HepG2 (cell line): ENCODE results near the gene STK24. TPM values are rescaled to one million over a fixed set of nuclear protein-coding genes. Genes with fewer than 3 reads are reported as not detected.

Source experiments
- ATAC-seq: fragments of 200-7000 bp; cut with Tn5 transposase; 3 replicates; pipeline ENCODE4 v1.9.1; 2020; ENCODE audit warnings: mild to moderate bottlenecking, moderate library complexity
- BruUV-seq: library from RNA; stranded (reverse); fragments of 400-500 nt; replicated peaks from 2 replicates; lab custom pipeline; 2021; lab: Mats Ljungman, UMichigan
- CTCF ChIA-PET: fragments of 300-600 bp; formaldehyde crosslinking; extraction: SDS; loops from one replicate; lab custom pipeline; 2021; ENCODE audit warnings: low total read pairs, inconsistent platforms, low intra/inter-chr PET ratio; lab: Yijun Ruan, JAX
- POLR2A ChIA-PET: fragments of 350-600 bp; sonication (Branson Sonifier 250); formaldehyde crosslinking; loops from one replicate; lab custom pipeline; 2020; ENCODE audit warnings: antibody characterized with exemption, inconsistent platforms; lab: Yijun Ruan, JAX
- DNase-seq: peaks from one replicate; pipeline ENCODE4 v3.0.0-alpha.2; 2015; ENCODE audit warnings: low spot score
- FAIRE-seq: peaks from 3 replicates; lab custom pipeline; 2011; peaks lifted over from hg19 to GRCh38; lab: Jason Lieb, UNC
- H2AFZ ChIP-seq: one replicate; pipeline ENCODE4 v1.6.1; 2011; ENCODE audit warnings: low read length, inconsistent platforms
- H3K27ac ChIP-seq: fragments of 300-600 bp; 3 replicates; pipeline ENCODE4 v1.8.0; 2011; ENCODE audit warnings: mixed run types, mild to moderate bottlenecking, mixed read lengths, low read length, inconsistent platforms; ENCODE audit not compliant: insufficient read depth; ENCODE audit errors: extremely low read length
- H3K27me3 ChIP-seq, 2 experiments: fragments of 200-600 bp in 1 of 2; 2 replicates in 1 of 2; 3 replicates in 1 of 2; pipeline versions ENCODE4 v1.6.0 to v1.8.0; 2011; ENCODE audit warnings: low read length in 2 of 2, mild to moderate bottlenecking in 2 of 2, moderate library complexity in 2 of 2, inconsistent platforms in 1 of 2; ENCODE audit not compliant: insufficient read depth in 2 of 2, control insufficient read depth in 1 of 2
- H3K36me3 ChIP-seq, 2 experiments: fragments of 200-600 bp in 1 of 2; replicated peaks in 1 of 2; 2 replicates in 1 of 2; 3 replicates in 1 of 2; pipeline versions ENCODE4 v1.5.1 to v1.8.0; 2011; ENCODE audit warnings: low read length in 2 of 2, inconsistent platforms in 1 of 2; ENCODE audit not compliant: insufficient read depth in 2 of 2, control insufficient read depth in 1 of 2
- H3K4me1 ChIP-seq: 2 replicates; pipeline ENCODE4 v1.5.1; 2012; ENCODE audit warnings: low read length, inconsistent platforms; ENCODE audit not compliant: insufficient read depth
- H3K4me2 ChIP-seq: 2 replicates; pipeline ENCODE4 v1.6.0; 2011; ENCODE audit warnings: low read depth, low read length, inconsistent platforms
- H3K4me3 ChIP-seq, 3 experiments: fragments of 200-600 bp in 1 of 3; sonication (generic), shearing (Covaris generic) in 1 of 3; replicated peaks in 1 of 3; 2 replicates each; pipeline ENCODE4 v1.5.1; 2011 to 2016; ENCODE audit warnings: low read length in 3 of 3, inconsistent platforms in 2 of 3, low read depth in 2 of 3, mild to moderate bottlenecking in 2 of 3, control low read depth in 1 of 3, mixed read lengths in 1 of 3; ENCODE audit not compliant: insufficient read depth in 1 of 3
- H3K79me2 ChIP-seq: one replicate; pipeline ENCODE4 v1.6.1; 2011; ENCODE audit warnings: low read length, inconsistent platforms; ENCODE audit not compliant: insufficient read depth
- H3K9ac ChIP-seq: 2 replicates; pipeline ENCODE4 v1.6.0; 2011; ENCODE audit warnings: mild to moderate bottlenecking, low read depth, low read length, inconsistent platforms; ENCODE audit not compliant: insufficient read depth
- H3K9me3 ChIP-seq: 2 replicates; pipeline ENCODE4 v1.5.1; 2012; ENCODE audit warnings: mild to moderate bottlenecking, low read length
- H4K20me1 ChIP-seq: 2 replicates; pipeline ENCODE4 v1.6.0; 2011; ENCODE audit warnings: inconsistent platforms, mild to moderate bottlenecking, low read length, moderate library complexity; ENCODE audit not compliant: insufficient read depth
- AGO2 ChIP-seq: fragments of 200-400 bp; formaldehyde crosslinking; optimal IDR thresholded peaks from 2 replicates; pipeline ENCODE3; 2017; ENCODE audit warnings: mild to moderate bottlenecking, low read depth, low read length, moderate library complexity
- CEBPZ ChIP-seq: IDR thresholded peaks from 2 replicates; pipeline ENCODE4 v1.6.1; 2012; ENCODE audit warnings: low read length, improper control_type of control experiment
- EZH2 ChIP-seq: conservative IDR thresholded peaks from 2 replicates; pipeline ENCODE4 v1.6.1; 2012; ENCODE audit warnings: mild to moderate bottlenecking, low read depth, low read length, moderate library complexity
- LRRFIP1 ChIP-seq: sonication (generic); formaldehyde crosslinking; conservative IDR thresholded peaks from 2 replicates; pipeline ENCODE4 v1.4.0; 2020; ENCODE audit warnings: missing genetic modification reagents
- NBN ChIP-seq: fragments of 450-650 bp; conservative IDR thresholded peaks from 2 replicates; pipeline ENCODE4 v1.6.1; 2017
- POLR2A ChIP-seq, 2 experiments: IDR thresholded peaks; 2 replicates each; pipeline ENCODE4 v1.6.1; 2011; ENCODE audit warnings: low read depth in 2 of 2, low read length in 2 of 2, mild to moderate bottlenecking in 1 of 2, moderate library complexity in 1 of 2; ENCODE audit not compliant: insufficient read depth in 1 of 2
- RBM22 ChIP-seq: fragments of 200-400 bp; formaldehyde crosslinking; optimal IDR thresholded peaks from 2 replicates; pipeline ENCODE3; 2017; ENCODE audit warnings: mild to moderate bottlenecking, low read length, moderate library complexity
- ZBTB33 ChIP-seq: sonication (generic); formaldehyde crosslinking; IDR thresholded peaks from 2 replicates; pipeline ENCODE4 v1.4.0; 2020; ENCODE audit warnings: missing genetic modification reagents
- ZBTB38 ChIP-seq: sonication (generic); formaldehyde crosslinking; IDR thresholded peaks from 2 replicates; pipeline ENCODE4 v1.5.1; 2020; ENCODE audit warnings: mild to moderate bottlenecking, missing genetic modification reagents
- WGBS: methylation state at CpG from one replicate; pipeline ENCODE4 v1.1.6; 2017; ENCODE audit warnings: low lambda C conversion rate; 5-methylcytosine and 5-hydroxymethylcytosine counted together
- in situ Hi-C: cut with HindIII; loops from 2 replicates; pipeline ENCODE4 v1.10.0; 2017; ENCODE audit warnings: low pct_unique_long_range_greater_than_20kb; ENCODE audit not compliant: extremely low pct_ligation_motif_present
- intact Hi-C: fragments of 100-400 bp; cut with micrococcal nuclease; formaldehyde crosslinking; loops from one replicate; pipeline ENCODE4 v1.10.0; 2022; ENCODE audit not compliant: unreplicated experiment
- polyA plus RNA-seq, 8 experiments: library from polyadenylated mRNA; depleted of rRNA in 3 of 8; stranded (reverse) in 7 of 8; unstranded in 1 of 8; fragments of >200 nt; fragmentation: Illumina TruSeq in 4 of 8; extraction: Trizol in 4 of 8; gene quantifications; 2 replicates each; pipeline versions ENCODE4 v1.2.1 to v1.2.3, GENCODE V29; 2011 to 2016; ENCODE audit warnings: low read depth in 4 of 8, missing spikeins in 1 of 8, mixed read lengths in 1 of 8; ENCODE audit not compliant: insufficient read depth in 1 of 8
- total RNA-seq, 5 experiments: library from RNA; depleted of rRNA; stranded (reverse); fragments of >200 nt; fragmentation: Illumina TruSeq; extraction: Trizol; gene quantifications; 2 replicates each; pipeline ENCODE4 v1.2.3, GENCODE V29; 2016; ENCODE audit warnings: low read depth in 1 of 5
- TF ChIP-seq, protein P1 (sequence below): sonication (generic); formaldehyde crosslinking; IDR thresholded peaks from 2 replicates; pipeline ENCODE4 v1.5.0; 2020; ENCODE audit warnings: mild to moderate bottlenecking, missing genetic modification reagents, moderate library complexity

Gene STK24
- total and polyA plus RNA-seq, 2 of the 13 experiments (the other 11 are each of a cell fraction or from before 2014, with no cell fraction given) = 51.3 to 73.0 TPM

GRCh38 chr13:98447881-98448641 is 128.8 kb downstream of the STK24 start:
- ATAC-seq (no peak), FAIRE-seq (no peak), DNase-seq (no peak)
- Histone ChIP-seq H3K4me3 (no peak overlapping the region), H3K4me2 (no peak overlapping the region), H3K4me1 (peaks cover 23% of the 10 kb centered on the region), H2AFZ (no peak overlapping the region), H4K20me1 (peaks cover 30% of the 10 kb centered on the region), H3K36me3 (peaks cover 30 to 56% of the 10 kb centered on the region in 2 experiments), H3K27ac (no peak overlapping the region), H3K9me3 (no peaks in the 10 kb centered on the region), H3K27me3 (no peaks in the 10 kb centered on the region), H3K79me2 (no peaks in the 10 kb centered on the region), H3K9ac (no peak overlapping the region)
- in situ Hi-C loops (loop anchor here (10.0 to 25.0 kb wide), 2 partner anchors 207 to 586 kb away; no protein-coding TSS in a partner anchor), intact Hi-C loops (loop anchor here (5.0 kb wide), 2 partner anchors 204 to 591 kb away; no protein-coding TSS in a partner anchor)
- ChIA-PET POLR2A (no interaction called here), CTCF (no interaction called here)
- 92% methylated on average over 25 of the region's 28 CpGs for WGBS
- TF ChIP-seq, protein P1, sequence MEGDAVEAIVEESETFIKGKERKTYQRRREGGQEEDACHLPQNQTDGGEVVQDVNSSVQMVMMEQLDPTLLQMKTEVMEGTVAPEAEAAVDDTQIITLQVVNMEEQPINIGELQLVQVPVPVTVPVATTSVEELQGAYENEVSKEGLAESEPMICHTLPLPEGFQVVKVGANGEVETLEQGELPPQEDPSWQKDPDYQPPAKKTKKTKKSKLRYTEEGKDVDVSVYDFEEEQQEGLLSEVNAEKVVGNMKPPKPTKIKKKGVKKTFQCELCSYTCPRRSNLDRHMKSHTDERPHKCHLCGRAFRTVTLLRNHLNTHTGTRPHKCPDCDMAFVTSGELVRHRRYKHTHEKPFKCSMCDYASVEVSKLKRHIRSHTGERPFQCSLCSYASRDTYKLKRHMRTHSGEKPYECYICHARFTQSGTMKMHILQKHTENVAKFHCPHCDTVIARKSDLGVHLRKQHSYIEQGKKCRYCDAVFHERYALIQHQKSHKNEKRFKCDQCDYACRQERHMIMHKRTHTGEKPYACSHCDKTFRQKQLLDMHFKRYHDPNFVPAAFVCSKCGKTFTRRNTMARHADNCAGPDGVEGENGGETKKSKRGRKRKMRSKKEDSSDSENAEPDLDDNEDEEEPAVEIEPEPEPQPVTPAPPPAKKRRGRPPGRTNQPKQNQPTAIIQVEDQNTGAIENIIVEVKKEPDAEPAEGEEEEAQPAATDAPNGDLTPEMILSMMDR (CRISPR knock-in tag) = peak; percentile 20; the same call in 1 of the 2 replicates
- TF ChIP-seq POLR2A (IDR thresholded peaks at IDR 0.05; ENCODE audit: insufficient read depth in 1 of 2, low read depth in 2 of 2, low read length in 2 of 2) (peak in 1 of 2 experiments; percentile 42; a peak in 1 of 4 replicates), RBM22 (peak; percentile 89), AGO2 (peak; percentile 66), ZBTB38 (CRISPR knock-in tag) (peak; percentile 54; the same call in 1 of the 2 replicates), NBN (no peak), CEBPZ (no peak), ZBTB33 (CRISPR knock-in tag) (peak; percentile 92), EZH2 (no peak), LRRFIP1 (CRISPR knock-in tag) (no peak)
- BruUV-seq = no TSS peak
